K562 (cell line): Measurements from ENCODE around the gene ZNF689. TPM values are rescaled to one million over a fixed set of nuclear protein-coding genes. Genes with fewer than 3 reads are reported as not detected.

ENCODE experiments used
- CC2D1A ChIP-seq: fragments of 450-650 bp; IDR thresholded peaks from 2 replicates; pipeline ENCODE4 v1.6.1; 2017; ENCODE audit warnings: mild to moderate bottlenecking
- HINFP ChIP-seq: fragments of 450-650 bp; conservative IDR thresholded peaks from 2 replicates; pipeline ENCODE4 v1.6.1; 2016; ENCODE audit warnings: missing genetic modification characterization, low read depth, mild to moderate bottlenecking, control low read depth, missing compliant biosample characterization
- MGA ChIP-seq: fragments of 450-650 bp; IDR thresholded peaks from 2 replicates; pipeline ENCODE4 v1.6.1; 2016; ENCODE audit warnings: mild to moderate bottlenecking, moderate library complexity
- NFE2L1 ChIP-seq: fragments of 450-650 bp; IDR thresholded peaks from 2 replicates; pipeline ENCODE4 v1.6.1; 2016; ENCODE audit warnings: missing genetic modification characterization, low read depth, mild to moderate bottlenecking, missing compliant biosample characterization, moderate library complexity, borderline replicate concordance
- PPARD ChIP-seq: fragments of 250-450 bp; sonication (Bioruptor Pico); IDR thresholded peaks from 2 replicates; pipeline ENCODE4 v1.8.0; 2022; ENCODE audit warnings: inconsistent platforms, mild to moderate bottlenecking, moderate library complexity
- SMARCB1 ChIP-seq: IDR thresholded peaks from 2 replicates; pipeline ENCODE4 v1.6.1; 2011; ENCODE audit warnings: improper control_type of control experiment, low read depth; ENCODE audit not compliant: insufficient read length
- STAT5A ChIP-seq: IDR thresholded peaks from 2 replicates; pipeline ENCODE4 v1.6.1; 2012; ENCODE audit warnings: low read length, inconsistent platforms, borderline replicate concordance
- ZFP1 ChIP-seq: fragments of 450-650 bp; formaldehyde crosslinking; IDR thresholded peaks from 2 replicates; pipeline ENCODE4 v1.4.0; 2020; ENCODE audit warnings: mild to moderate bottlenecking, mixed read lengths
- ZNF445 ChIP-seq: fragments of 250-450 bp; sonication (Bioruptor Pico); IDR thresholded peaks from 2 replicates; pipeline ENCODE4 v1.4.0; 2020; ENCODE audit warnings: low read depth, mild to moderate bottlenecking, moderate library complexity
- ZNF695 ChIP-seq: fragments of 450-650 bp; formaldehyde crosslinking; IDR thresholded peaks from 2 replicates; pipeline ENCODE4 v1.4.0; 2020; ENCODE audit warnings: mild to moderate bottlenecking, moderate library complexity
- polyA plus RNA-seq, 8 experiments: library from polyadenylated mRNA; depleted of rRNA in 4 of 8; stranded (reverse) in 5 of 8; unstranded in 3 of 8; fragments of >200 nt; fragmentation: Nextera tagmentation in 2 of 8; fragmentation: Illumina TruSeq in 1 of 8; extraction: Ambion mirVana in 2 of 8; extraction: Trizol in 1 of 8; gene quantifications; 2 replicates each; pipeline versions ENCODE4 v1.2.1 to v1.2.3, GENCODE V29; 2011 to 2014; ENCODE audit warnings: inconsistent platforms in 1 of 8, missing spikeins in 1 of 8
- total RNA-seq, 7 experiments: library from RNA; depleted of rRNA in 6 of 7; stranded (reverse); fragments of >200 nt in 6 of 7; fragmentation: Illumina TruSeq in 2 of 7; extraction: Trizol in 2 of 7; gene quantifications; 2 replicates each; pipeline versions ENCODE4 v1.2.1 to v1.2.3, GENCODE V29; 2011 to 2021; ENCODE audit warnings: low replicate concordance in 1 of 7
- TF ChIP-seq, protein P1 (sequence below): sonication (generic); formaldehyde crosslinking; IDR thresholded peaks from 2 replicates; pipeline ENCODE4 v1.8.0; 2022; ENCODE audit warnings: mild to moderate bottlenecking, missing genetic modification reagents
- TF ChIP-seq, protein P2 (sequence below), 2 experiments: fragments of 450-650 bp in 1 of 2; sonication (generic) in 1 of 2; formaldehyde crosslinking; conservative IDR thresholded peaks; 2 replicates each; pipeline versions ENCODE4 v1.4.0 to v1.8.1; 2020 to 2022; ENCODE audit warnings: mild to moderate bottlenecking in 1 of 2, missing genetic modification reagents in 1 of 2

Gene ZNF689
- total and polyA plus RNA-seq, 9 of the 15 experiments (the other 6 are each of a cell fraction or from before 2014, with no cell fraction given): 5.4 to 15.4 (median 10.8) TPM

- TF ChIP-seq HINFP (no peak), STAT5A (no peak), SMARCB1 (no peak), ZNF445 (CRISPR knock-in tag) (no peak), ZNF695 (no peak), MGA (no peak), CC2D1A (peak; percentile 100), NFE2L1 (tag) (no peak), PPARD (no peak), ZFP1 (CRISPR knock-in tag) (no peak)
- TF ChIP-seq, protein P1, sequence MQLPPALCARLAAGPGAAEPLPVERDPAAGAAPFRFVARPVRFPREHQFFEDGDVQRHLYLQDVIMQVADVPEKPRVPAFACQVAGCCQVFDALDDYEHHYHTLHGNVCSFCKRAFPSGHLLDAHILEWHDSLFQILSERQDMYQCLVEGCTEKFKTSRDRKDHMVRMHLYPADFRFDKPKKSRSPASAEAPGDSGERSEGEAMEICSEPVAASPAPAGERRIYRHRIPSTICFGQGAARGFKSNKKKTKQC (CRISPR knock-in tag): no peak
- TF ChIP-seq, protein P2, sequence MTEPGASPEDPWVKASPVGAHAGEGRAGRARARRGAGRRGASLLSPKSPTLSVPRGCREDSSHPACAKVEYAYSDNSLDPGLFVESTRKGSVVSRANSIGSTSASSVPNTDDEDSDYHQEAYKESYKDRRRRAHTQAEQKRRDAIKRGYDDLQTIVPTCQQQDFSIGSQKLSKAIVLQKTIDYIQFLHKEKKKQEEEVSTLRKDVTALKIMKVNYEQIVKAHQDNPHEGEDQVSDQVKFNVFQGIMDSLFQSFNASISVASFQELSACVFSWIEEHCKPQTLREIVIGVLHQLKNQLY (CRISPR knock-in tag; conservative IDR thresholded peaks at IDR 0.05): no peak
Measured at GRCh38 chr16:30651124-30652004, 41.2 kb upstream of the ZNF689 start (continued).
